NCI-H1048 (cell line): ENCODE results near the gene ERBB4.
"Not testable (repeated sequence)": the region's sequence is repeated elsewhere in the genome, so short reads cannot be mapped to it uniquely, and the experiment has no call there.

Experiments used
- DNase-seq: peaks from one replicate; lab custom pipeline; 2025; lab: John Stamatoyannopoulos, UW

Gene ERBB4

DNA sequence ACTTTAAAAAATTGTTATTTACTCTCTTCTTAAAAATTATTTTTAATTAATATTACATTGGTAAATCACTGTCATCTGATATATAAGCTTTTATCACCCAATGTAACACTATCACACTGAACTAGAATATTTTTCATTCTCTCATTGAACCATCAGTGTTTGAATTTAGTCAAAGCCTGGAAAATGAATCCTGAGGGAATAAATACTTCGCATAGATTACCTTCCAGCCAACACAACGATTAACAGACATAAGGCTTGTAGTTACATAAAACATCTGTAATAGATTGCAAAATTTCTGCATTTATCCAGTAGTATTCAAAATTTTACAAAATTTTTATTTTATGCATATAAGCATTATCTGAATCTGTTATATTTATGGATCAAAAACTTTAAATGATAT is 314.9 kb downstream of the ERBB4 start:
- DNase-seq = no peak

DNA sequence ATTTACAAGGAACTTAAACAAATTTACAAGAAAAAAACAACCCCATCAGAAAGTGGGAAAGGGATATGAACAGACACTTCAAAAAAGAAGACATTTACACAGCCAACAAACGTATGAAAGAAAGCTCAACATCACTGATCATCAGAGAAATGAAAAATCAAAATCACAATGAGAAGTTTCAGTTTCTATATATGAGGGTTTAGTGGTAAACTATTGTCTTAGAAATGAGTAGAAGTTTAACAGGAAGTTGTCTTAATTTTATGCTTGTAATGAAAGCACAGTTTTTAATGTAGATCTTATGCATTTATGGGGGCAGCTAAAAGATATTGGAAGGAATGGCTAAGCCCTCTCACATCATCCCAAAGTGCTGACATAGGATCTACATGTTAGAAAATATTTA is 325.4 kb downstream of the ERBB4 start:
- DNase-seq = no peak

DNA sequence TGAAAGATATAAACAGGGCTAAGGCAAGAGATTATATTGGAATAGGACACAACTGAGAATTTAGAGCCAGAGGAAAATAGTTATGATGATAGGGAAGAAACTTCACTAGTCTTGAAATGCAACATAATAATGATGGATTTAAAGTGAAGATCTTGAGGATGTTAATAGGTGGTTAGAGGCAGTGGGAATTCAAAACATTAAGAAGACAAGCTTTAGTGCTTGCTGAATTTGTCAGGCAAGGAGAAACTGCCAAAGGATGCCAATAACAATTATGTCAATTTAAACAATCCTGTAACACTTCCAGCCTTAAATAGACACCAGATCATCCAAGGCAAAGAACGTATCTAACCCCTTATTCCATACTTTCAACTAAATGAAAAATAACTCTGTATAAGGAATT is 330.1 kb downstream of the ERBB4 start:
- DNase-seq = no peak

DNA sequence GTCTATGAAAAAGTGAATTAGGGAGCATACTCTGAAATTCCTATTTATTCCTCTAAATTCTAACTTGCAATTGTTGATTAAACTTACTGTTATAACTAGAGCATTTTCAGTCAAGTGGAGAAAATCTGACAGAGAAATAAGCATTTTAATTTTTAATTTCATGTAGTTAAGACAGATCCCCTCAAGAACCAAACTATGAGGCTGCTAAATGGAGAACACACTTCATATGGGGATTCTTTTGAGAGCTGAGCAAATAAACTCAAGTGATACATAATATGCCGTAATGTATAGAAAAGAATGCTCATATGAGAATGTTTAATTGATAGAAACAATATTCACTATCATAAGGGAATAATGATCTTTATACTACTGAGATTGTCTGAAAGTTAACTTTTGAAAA is 340.8 kb downstream of the ERBB4 start:
- no peak for DNase-seq

DNA sequence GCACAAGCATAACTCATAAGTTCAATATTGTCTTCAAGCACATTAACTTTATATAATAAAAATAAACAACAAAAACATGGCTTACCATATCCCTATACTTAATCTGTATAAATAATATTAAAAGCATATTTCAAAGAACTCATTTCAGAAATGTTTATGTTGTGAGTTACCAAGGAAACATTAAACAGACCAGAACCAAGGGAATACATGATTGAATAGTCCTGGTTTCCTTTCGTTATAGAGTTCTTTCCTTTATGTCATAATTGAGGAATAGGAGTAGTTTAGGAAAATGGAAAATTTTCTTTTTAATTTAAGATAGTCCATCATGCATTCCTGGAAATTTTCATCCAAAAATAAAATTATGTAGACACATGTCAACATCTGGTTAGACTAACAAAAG is 343.0 kb downstream of the ERBB4 start:
- DNase-seq = no peak

DNA sequence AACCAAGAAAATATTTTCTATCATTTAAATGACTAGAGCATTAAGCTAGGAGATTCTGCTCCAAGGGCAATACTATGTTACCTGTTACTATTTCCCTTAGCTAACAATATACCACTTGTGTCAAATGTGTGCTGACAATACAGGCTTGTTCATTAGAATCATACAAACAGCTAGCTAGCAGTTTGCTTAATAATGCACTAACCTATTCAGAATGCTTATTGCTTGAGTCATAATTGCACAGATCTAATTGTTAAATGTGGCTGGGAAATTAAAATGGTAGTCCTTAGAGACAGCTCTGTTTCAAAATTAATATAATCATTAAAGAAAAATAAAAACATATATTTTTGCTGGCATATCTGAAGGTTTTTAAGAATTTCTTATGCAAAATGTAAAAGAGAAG is 344.2 kb downstream of the ERBB4 start:
- no peak for DNase-seq

DNA sequence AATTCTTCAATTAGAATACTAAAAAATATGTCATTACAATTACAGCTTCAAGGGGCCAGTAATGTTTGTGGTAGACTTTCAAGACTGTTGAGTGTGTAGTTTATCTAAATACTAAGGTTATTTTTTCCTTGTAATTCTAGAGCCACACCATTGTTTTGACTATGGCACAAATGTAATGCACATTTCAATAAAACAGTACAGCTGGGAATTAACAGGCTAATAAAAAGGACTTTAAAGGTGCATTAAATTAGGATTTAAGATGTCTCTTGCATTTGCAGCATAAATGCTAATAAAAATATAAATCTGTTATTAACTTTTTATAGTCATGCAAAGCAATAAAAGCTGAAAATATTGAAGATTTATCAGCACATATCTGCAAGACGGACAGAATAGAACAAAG is 344.8 kb downstream of the ERBB4 start:
- no peak for DNase-seq

DNA sequence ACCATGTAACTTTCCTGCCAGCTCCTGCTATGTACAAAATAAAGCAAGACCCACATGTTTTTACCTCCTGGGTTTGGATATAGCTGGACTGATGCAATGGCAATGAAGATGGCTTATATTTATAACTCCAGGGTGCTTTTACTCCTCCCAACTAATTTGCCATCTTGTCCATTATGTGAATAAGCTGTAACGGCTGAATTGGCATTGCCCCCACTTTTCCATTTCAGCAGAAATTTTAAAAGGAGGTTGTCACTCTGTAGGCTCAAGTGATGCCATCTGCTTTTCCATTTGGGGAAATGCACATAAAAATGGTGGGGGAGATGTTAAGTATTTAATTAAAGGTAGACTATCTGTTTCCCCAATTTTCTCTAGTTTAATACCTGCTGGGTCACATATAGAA is 345.5 kb downstream of the ERBB4 start:
- DNase-seq = no peak

DNA sequence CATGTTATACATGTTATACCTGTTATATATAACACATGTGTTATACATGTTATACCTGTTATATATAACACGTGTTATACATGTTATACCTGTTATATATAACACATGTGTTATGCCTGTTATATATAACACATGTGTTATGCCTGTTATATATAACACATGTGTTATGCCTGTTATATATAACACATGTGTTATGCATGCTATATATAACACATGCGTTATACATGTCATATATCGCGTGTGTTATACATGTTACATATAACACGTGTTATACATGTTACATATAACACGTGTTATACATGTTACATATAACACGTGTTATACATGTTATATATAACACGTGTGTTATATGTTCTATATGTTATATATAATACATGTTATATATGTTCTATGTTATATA is 347.2 kb downstream of the ERBB4 start:
- DNase-seq = not testable (repeated sequence)

DNA sequence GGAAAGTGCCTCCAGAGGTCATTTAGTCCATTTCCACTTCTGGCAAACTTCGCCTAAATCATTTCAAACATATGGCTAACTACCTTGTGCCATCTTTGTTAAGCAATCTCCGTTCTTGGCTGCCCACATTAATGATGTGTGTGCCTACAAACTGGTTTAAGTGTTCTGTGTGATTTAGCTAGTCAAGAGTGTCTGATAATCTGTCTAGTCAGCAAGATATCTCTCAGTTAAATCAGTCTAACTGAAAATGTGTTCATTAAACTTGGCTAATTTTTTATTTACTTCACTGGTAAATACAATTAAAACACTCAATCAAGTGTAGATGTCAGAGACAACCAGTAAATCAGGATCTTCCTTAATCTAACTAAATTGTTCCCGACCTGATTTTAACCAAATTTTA is 352.4 kb downstream of the ERBB4 start:
- no peak for DNase-seq

DNA sequence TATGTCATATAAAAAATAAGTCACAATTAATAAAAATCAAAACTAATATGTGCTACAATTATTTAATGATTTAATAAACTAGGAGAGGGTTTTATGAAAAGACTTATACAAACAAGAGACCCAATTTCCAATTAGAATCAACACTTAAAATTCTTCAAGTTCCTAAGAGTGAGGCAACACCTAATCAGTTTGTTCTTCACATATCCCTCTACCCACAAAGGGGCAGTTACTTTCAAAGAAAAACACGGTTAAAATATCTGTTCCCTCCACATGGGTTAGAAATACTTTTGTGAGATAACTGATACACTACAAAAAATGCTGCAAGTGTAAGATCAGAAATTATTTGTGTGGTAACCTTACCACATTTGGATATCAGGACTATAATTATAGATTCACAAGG is 357.0 kb downstream of the ERBB4 start:
- no peak for DNase-seq

DNA sequence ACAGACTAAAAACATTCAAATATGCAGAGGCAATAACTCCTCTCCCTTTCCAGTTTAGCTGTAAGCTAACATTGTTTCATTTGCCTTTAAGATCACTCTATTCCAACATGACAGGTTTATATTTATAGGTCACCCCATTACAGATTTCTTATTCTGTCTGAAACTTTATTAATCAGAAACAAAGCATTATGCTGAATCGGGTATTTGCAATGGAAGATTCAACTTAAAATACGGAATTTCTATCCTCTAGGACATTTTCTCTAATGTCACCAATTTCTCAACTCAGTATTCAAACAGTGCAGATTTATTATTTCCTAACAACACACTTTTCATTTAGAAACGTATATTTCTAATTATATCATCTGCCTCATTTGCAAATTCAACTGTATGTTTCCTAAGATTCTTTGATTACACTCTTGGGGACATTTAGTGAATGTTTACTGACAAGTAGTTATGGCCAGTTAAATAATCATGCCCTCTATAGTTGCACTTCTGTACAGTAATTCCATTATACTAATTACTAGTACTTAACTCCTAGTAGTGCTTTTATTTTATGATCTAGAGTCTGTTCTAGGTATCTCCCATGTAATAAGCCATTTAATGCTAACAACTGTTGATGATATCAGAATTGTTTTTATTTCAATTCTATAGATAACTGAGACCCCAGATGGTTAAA is 358.1 kb downstream of the ERBB4 start:
- DNase-seq = no peak

DNA sequence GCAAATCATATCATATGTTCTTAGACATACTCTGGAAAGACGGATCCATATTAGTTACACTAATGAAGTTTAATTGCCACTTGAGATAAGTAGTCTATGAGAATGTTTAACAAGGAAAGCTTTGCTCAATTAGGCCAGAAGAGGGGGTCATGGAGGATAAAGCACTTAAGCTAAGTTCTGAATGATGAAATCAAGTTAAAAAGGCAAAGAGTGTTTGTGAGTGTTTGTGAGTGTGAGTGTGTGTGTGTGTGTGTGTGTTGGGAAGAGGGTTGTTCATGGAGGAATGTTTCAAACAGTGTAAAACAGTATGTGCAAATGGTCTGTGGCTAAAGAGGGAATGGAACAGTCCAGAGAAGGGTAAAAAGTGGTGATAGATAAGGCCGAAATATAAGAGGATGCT is 360.9 kb downstream of the ERBB4 start:
- no peak for DNase-seq

DNA sequence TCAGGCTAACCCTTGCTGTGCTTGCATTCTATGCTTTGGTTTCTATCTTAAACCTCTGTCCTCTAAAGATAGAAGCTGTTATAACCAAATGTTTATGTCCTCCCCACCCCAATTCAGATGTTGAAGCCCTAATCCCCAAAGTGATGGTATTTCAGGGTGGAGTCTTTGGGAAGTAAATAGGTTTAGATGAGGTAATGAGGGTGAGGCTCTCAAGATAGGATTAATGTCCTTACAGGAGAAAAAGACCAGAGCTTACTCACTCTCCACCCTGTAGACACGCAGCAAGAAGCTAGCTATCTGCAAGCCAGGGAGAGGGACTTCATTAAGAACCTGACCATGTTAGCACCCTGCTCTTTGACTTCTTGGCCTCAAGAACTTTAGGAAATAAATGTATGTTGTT is 362.5 kb downstream of the ERBB4 start:
- DNase-seq = no peak

DNA sequence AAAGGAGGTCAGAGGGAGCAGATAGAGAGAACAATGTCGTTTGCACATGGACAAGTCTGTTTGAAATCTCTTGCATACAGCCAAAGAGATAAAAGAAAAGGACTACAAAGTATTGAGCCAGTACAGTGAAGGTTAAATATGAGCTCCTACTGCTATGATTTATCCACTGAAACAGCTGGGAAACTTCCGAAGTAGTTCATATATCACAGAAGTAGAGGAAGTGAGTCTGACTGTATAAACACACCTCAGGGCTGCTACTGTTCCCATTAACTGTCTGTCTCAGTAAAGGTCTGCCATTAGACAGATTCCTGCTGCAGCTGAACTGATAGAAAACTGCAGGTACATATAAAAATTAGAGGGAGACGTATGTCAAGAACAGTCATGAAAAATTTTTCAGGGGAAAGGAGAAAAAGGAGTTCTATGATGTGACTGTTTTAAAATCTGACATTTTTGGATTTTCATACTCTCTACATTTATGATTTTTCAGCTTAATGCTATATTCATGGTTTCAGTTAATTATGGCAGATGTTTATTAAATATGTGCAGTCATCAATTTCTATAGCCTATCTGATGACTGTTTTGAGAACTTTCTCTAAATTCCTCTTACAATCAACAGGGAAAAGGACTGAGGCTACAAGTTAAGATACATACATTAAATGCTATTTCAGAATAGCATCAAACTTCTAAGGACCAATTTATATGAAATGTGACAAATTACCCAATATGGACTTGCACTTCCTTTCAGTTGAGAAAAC is 364.7 kb downstream of the ERBB4 start:
- no peak for DNase-seq

DNA sequence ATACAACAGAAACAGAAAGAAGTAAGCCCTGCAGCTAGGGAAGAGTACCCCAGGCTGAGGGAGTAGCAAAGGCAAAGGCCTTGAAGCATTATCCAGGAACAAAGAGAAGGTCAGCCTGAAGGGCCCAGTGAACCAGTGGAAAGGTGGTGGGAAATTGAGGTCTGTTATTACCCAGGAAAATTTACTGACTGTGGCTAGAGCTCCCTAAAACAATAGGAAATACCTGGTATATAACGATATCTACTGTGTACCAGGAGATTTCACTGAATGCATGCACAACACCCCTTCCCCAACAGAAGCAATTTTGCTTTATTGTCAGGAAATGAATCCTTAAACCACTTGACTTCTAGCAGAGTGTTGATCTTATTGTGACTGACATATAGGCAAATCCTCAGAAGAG is 365.3 kb downstream of the ERBB4 start:
- no peak for DNase-seq

DNA sequence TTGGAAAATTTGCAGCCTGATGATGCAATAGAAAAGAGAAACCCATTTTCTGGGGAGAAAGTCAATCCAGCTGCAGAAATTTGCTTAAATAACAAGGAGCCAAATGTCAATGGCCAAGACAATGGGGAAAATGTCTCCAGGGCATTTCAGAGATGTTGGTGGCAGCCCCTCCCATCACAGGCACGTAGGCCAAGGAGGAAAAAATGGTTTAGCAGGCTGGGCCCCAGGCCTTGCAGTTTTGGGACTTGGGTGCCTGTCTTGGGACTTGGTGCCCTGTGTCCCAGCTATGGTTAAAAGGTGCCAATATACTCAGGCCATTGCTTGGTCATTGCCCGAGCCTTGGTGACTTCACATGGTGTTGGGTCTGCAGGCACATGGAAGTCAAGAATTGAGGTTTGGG is 368.2 kb downstream of the ERBB4 start:
- DNase-seq = no peak

DNA sequence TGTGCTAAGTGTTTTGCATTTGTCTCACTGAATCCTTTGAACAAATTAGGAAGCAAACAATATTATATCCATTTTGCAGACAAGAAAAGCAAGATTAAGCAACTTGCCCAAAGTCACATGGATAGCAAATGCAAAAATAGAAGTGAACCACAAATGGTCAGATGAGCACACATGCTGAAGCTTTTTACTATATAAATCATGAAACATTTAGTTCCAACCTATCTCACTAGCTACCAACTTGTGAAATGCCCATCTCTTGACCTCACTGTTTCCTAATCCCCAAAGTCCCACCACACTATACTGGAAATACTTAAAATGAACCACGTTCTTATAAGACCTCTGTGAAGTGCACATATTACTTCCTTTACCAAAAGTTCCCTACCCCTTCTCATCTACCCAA is 380.5 kb downstream of the ERBB4 start:
- DNase-seq = no peak

DNA sequence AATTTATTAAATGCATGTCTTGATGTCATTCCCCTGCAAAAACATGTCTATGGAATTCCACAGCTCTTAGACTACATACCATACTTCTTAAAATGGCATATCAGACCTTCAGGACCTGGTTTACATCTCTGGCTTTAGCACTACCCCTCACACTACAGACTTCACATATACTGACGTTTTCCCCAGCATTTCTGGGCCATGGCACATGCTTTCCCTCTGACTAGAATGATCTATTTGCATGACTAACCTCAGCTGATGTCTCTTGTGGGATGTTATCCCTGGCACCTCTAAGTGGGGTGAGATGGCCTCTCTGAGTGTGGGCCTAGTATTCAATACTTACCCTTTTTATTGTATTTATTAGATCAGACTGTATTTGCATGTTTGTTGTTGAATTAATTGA is 381.6 kb downstream of the ERBB4 start:
- no peak for DNase-seq

DNA sequence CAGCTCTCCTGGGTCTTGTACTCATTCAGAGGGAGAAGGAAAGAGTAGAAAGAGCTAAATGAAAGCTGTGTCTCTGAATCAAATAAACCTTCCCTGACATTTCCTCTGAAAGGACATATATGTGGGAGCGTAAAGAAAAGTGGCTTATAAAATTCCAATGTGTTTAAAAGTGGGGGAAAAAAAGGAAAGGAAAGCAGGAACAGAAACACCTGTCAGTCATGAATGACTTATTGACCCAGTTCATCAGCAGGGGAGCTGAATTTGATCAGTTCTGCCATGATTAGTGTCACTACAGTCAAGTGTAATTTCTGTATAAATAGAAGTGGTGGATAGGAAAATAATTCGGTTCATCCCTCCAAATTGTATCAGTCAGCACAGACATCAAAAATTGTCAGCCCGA is 382.5 kb downstream of the ERBB4 start:
- DNase-seq = no peak

DNA sequence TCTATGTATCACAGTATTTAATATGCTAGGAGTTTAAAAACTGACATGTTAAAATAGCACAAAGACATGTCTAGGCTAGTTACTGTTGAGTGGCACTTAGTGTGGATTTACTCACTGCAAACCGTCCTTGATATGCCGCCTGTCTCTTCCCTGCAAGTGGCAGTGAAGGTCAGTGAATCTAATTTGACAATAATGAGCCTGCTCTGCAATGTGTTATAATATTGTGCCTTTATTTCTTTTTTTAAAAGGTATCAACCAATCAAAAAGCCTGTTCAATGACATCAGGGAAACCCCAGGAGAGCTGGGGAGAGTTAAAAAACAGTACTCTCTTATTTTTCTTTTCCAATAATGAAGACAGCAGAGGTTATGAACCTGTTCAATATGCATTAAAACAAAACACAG is 384.1 kb downstream of the ERBB4 start:
- DNase-seq = no peak

DNA sequence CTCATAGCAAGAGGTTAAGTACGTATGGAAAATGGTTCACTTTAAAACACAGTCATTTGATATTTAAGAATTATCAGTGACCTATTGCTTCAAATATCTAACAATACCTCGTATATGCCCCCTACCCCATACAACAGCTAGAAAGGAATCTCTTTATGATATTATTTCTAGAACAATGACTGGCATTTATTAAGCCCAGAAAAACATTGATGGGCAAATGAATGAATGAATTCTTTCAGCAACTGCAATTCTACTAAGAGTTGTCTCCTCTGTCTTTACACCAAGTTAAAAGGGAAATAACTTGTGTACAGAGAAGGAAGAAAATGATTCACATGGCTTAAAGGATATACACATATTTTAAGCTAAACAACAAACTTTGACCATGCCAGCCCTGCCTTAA is 384.7 kb downstream of the ERBB4 start:
- no peak for DNase-seq

DNA sequence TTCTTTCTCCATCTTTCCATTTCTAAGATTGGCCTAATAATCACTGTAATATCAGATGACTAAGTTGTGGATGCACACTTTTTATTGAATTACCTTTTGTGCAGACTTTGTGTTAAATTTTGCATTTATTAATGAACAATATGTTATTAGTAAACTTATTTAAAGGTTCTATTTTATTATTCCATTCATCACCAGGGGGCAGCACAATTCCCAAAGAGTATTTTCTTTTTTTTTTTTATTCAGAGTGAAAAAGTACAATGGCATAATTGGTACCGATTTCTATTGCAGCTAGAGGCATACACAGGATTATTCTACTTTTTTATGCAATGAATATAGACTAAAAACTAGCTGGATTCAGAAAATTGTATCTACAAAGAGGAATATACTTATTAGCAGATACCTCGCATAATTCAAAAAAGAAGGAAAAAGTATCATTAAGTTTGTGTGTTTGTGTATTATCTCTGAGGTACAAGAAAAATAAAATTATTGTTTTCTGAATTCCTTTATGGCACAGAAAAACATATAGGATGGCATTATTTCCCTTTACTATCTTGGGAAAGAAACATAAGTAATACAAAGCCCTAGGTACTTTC is 390.6 kb downstream of the ERBB4 start:
- DNase-seq = no peak

DNA sequence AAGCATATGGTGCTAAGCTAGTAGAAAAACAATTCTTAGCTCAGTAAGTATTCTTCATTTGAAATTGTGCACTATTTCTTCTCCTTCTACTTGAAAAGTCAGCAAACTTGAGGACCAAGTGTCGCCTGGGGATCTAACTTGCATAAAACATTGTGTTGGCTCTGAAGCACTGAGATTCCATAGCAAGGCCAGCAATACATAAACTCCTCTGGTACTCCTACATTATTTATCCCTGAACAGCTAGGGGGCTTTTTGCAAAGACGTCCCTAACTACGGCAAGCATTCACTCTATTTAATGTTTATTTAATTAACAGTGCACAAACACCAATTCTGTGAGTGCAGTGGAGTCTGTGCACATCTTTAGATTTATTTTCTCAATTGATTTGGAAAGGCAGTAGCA is 392.2 kb downstream of the ERBB4 start:
- no peak for DNase-seq
